ENCODE measurements around the gene CREBRF.

- TF ChIP-seq CTCF (IDR thresholded peaks at IDR 0.05; ENCODE audit: low read depth, low read length, missing input control) (no peak), JUND (IDR thresholded peaks at IDR 0.05) (no peak)
Observed at GRCh38 chr5:173165177-173166016, 109.2 kb downstream of the CREBRF start.
